Measurements from ENCODE around the gene AK9. TPM values are rescaled to one million over a fixed set of nuclear protein-coding genes. Genes with fewer than 3 reads are reported as not detected.
A peak's percentile ranks its signal among the peaks of the same experiment; 100 is the strongest.

AK9 gene
- polyA plus RNA-seq, 3 donors from 2014 or later, result 6.3 to 9.2 (median 9.1) TPM

- peaks cover 49 to 62% of the 10 kb centered on the region in 2 donors for H3K4me1 Mint-ChIP-seq
- peaks cover 8 to 13% (median 11%) of the 10 kb centered on the region in 3 donors for H3K27me3 Mint-ChIP-seq (ENCODE audit: low read depth in 3 of 3)
- H3K9me3 Mint-ChIP-seq, result no peaks in the 10 kb centered on the region
- H3K36me3 Mint-ChIP-seq, result peaks cover 7 to 19% (median 9%) of the 10 kb centered on the region in 3 donors
- DNase-seq, result peak; percentile 61 to 65 (median 63)
- peak overlapping the region in 5 of 6 donors; percentile 48 to 87 (median 80) for H3K27ac Mint-ChIP-seq
- peak overlapping the region; percentile 27 to 60 (median 49) for H3K4me3 Mint-ChIP-seq
Observed at GRCh38 chr6:109449795-109450673, 241.0 kb downstream of the AK9 start.

- no peak for DNase-seq
- peak overlapping the region in 4 of 6 donors; percentile 61 to 87 (median 81) for H3K27ac Mint-ChIP-seq
- peaks cover 3 to 7% (median 5%) of the 10 kb centered on the region in 3 donors for H3K27me3 Mint-ChIP-seq (ENCODE audit: low read depth in 3 of 3)
- peaks cover 9 to 21% (median 10%) of the 10 kb centered on the region in 3 donors for H3K36me3 Mint-ChIP-seq
- peak overlapping the region in 3 of 5 donors; percentile 9 to 49 (median 47) for H3K4me3 Mint-ChIP-seq
- H3K9me3 Mint-ChIP-seq, result no peaks in the 10 kb centered on the region
- peaks cover 44 to 56% of the 10 kb centered on the region in 2 donors for H3K4me1 Mint-ChIP-seq
Observed at GRCh38 chr6:109449064-109449794, 241.8 kb downstream of the AK9 start.

- Mint-ChIP-seq H3K4me1 (peaks cover 38 to 50% of the 10 kb centered on the region in 2 donors), H3K36me3 (peaks cover 9 to 22% (median 10%) of the 10 kb centered on the region in 3 donors), H3K4me3 (peak overlapping the region in 1 of 5 donors; percentile 1), H3K27me3 (ENCODE audit: low read depth in 3 of 3) (peaks cover 3 to 5% (median 3%) of the 10 kb centered on the region in 3 donors), H3K9me3 (no peaks in the 10 kb centered on the region), H3K27ac (peak overlapping the region in 5 of 6 donors; percentile 72 to 88 (median 74))
- no peak for DNase-seq
Observed at GRCh38 chr6:109448615-109449014, 242.4 kb downstream of the AK9 start.

- peaks cover 0 to 5% (median 3%) of the 10 kb centered on the region in 3 donors for H3K27me3 Mint-ChIP-seq (ENCODE audit: low read depth in 3 of 3)
- no peak for DNase-seq
- H3K27ac Mint-ChIP-seq, result peak overlapping the region in 5 of 6 donors; percentile 40 to 88 (median 74)
- peaks cover 9 to 22% (median 10%) of the 10 kb centered on the region in 3 donors for H3K36me3 Mint-ChIP-seq
- peak overlapping the region in 1 of 5 donors; percentile 1 for H3K4me3 Mint-ChIP-seq
- H3K9me3 Mint-ChIP-seq, result no peaks in the 10 kb centered on the region
- peaks cover 32 to 51% of the 10 kb centered on the region in 2 donors for H3K4me1 Mint-ChIP-seq
Observed at GRCh38 chr6:109447878-109448555, 243.0 kb downstream of the AK9 start.

GRCh38 chr6:109447087-109447486 lies 243.9 kb downstream of the AK9 start:
- H3K4me3 Mint-ChIP-seq, result no peak overlapping the region
- no peaks in the 10 kb centered on the region for H3K9me3 Mint-ChIP-seq
- peaks cover 0 to 5% (median 4%) of the 10 kb centered on the region in 3 donors for H3K27me3 Mint-ChIP-seq (ENCODE audit: low read depth in 3 of 3)
- H3K27ac Mint-ChIP-seq, result no peak overlapping the region
- DNase-seq, result no peak
- peaks cover 33 to 53% of the 10 kb centered on the region in 2 donors for H3K4me1 Mint-ChIP-seq
- H3K36me3 Mint-ChIP-seq, result peaks cover 9 to 17% (median 10%) of the 10 kb centered on the region in 3 donors

- Mint-ChIP-seq H3K27me3 (ENCODE audit: low read depth in 3 of 3) (peaks cover 0 to 10% (median 7%) of the 10 kb centered on the region in 3 donors), H3K36me3 (peaks cover 9 to 17% (median 10%) of the 10 kb centered on the region in 3 donors), H3K9me3 (no peaks in the 10 kb centered on the region), H3K27ac (peak overlapping the region in 5 of 6 donors; percentile 15 to 80 (median 66)), H3K4me1 (peaks cover 39 to 54% of the 10 kb centered on the region in 2 donors), H3K4me3 (no peak overlapping the region)
- no peak for DNase-seq
Observed at GRCh38 chr6:109446541-109446940, 244.5 kb downstream of the AK9 start.

- DNase-seq, result no peak
- no peak overlapping the region for H3K4me3 Mint-ChIP-seq
- peaks cover 44 to 59% of the 10 kb centered on the region in 2 donors for H3K4me1 Mint-ChIP-seq
- no peaks in the 10 kb centered on the region for H3K9me3 Mint-ChIP-seq
- peak overlapping the region in 3 of 6 donors; percentile 15 to 67 (median 25) for H3K27ac Mint-ChIP-seq
- H3K36me3 Mint-ChIP-seq, result peaks cover 9 to 17% (median 10%) of the 10 kb centered on the region in 3 donors
- peaks cover 3 to 11% (median 10%) of the 10 kb centered on the region in 3 donors for H3K27me3 Mint-ChIP-seq (ENCODE audit: low read depth in 3 of 3)
Observed at GRCh38 chr6:109446072-109446471, 244.9 kb downstream of the AK9 start.

GRCh38 chr6:109445382-109445781 lies 245.6 kb downstream of the AK9 start:
- H3K4me1 Mint-ChIP-seq, result peaks cover 39 to 55% of the 10 kb centered on the region in 2 donors
- no peak overlapping the region for H3K4me3 Mint-ChIP-seq
- H3K36me3 Mint-ChIP-seq, result peaks cover 5 to 12% (median 7%) of the 10 kb centered on the region in 3 donors
- H3K27me3 Mint-ChIP-seq (ENCODE audit: low read depth in 3 of 3), result peaks cover 5 to 13% (median 12%) of the 10 kb centered on the region in 3 donors
- DNase-seq, result no peak
- H3K9me3 Mint-ChIP-seq, result no peaks in the 10 kb centered on the region
- peak overlapping the region in 2 of 6 donors; percentile 4 to 27 for H3K27ac Mint-ChIP-seq

- peaks cover 28 to 46% of the 10 kb centered on the region in 2 donors for H3K4me1 Mint-ChIP-seq
- H3K27ac Mint-ChIP-seq, result peak overlapping the region in 4 of 6 donors; percentile 84 to 96 (median 88)
- no peak overlapping the region for H3K4me3 Mint-ChIP-seq
- DNase-seq, result no peak
- no peaks in the 10 kb centered on the region for H3K9me3 Mint-ChIP-seq
- peaks cover 5 to 12% (median 7%) of the 10 kb centered on the region in 3 donors for H3K36me3 Mint-ChIP-seq
- H3K27me3 Mint-ChIP-seq (ENCODE audit: low read depth in 3 of 3), result peaks cover 5 to 16% (median 10%) of the 10 kb centered on the region in 3 donors
Observed at GRCh38 chr6:109443425-109443950, 247.5 kb downstream of the AK9 start.

Other genes starting within 250 kb of the AK9 start
- gene MICAL1, start 235.4 kb downstream of the AK9 start, polyA plus RNA-seq, result 10 to 100 TPM in 1 of 3 donors, 1 to 10 TPM in 2; 7.5 to 13.4 (median 9.5) TPM
- 1 to 10 TPM; 3.1 to 6.6 (median 4.1) TPM for gene ZBTB24, start 208.0 kb downstream of the AK9 start, polyA plus RNA-seq
- 10 to 100 TPM; 38.4 to 43.2 (median 39.7) TPM for gene FIG4, start 94 bp upstream of the AK9 start, polyA plus RNA-seq

Measured in immature natural killer cell (primary cell).